Measurements from ENCODE around the gene CABLES2.

DNA sequence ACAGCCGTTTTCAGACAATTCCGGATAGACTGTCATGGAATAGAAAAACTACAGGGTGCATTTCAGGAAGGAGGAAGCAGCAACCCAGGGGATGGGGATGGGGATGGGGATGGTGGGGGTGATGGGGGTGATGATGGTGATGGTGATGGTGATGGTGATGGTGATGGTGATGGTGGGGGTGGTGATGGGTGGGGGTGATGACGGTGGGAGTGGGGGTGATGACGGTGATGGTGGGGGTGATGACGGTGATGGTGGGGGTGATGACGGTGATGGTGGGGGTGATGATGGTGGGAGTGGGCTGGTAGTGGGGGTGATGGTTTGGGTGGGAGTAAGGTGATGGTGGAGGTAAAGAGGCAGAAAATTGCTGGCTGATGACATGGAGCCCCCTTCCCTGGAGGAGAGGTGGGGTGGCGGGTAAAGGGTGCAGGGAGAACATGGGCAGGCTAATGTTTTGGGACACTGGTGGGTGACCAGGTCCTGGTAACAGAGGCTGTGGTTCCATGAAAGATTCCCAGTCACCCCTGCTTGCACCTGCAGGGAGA lies 57.5 kb downstream of the CABLES2 start:
- TF ChIP-seq, protein P1, sequence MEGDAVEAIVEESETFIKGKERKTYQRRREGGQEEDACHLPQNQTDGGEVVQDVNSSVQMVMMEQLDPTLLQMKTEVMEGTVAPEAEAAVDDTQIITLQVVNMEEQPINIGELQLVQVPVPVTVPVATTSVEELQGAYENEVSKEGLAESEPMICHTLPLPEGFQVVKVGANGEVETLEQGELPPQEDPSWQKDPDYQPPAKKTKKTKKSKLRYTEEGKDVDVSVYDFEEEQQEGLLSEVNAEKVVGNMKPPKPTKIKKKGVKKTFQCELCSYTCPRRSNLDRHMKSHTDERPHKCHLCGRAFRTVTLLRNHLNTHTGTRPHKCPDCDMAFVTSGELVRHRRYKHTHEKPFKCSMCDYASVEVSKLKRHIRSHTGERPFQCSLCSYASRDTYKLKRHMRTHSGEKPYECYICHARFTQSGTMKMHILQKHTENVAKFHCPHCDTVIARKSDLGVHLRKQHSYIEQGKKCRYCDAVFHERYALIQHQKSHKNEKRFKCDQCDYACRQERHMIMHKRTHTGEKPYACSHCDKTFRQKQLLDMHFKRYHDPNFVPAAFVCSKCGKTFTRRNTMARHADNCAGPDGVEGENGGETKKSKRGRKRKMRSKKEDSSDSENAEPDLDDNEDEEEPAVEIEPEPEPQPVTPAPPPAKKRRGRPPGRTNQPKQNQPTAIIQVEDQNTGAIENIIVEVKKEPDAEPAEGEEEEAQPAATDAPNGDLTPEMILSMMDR (IDR thresholded peaks at IDR 0.05), result no peak
- TF ChIP-seq POLR2A (IDR thresholded peaks at IDR 0.05), result no peak
